MV-4-11 (cell line): ENCODE results near the gene OPN5.

Experiments used
- DNase-seq: peaks from one replicate; lab custom pipeline; 2025; lab: John Stamatoyannopoulos, UW

OPN5 gene

DNA sequence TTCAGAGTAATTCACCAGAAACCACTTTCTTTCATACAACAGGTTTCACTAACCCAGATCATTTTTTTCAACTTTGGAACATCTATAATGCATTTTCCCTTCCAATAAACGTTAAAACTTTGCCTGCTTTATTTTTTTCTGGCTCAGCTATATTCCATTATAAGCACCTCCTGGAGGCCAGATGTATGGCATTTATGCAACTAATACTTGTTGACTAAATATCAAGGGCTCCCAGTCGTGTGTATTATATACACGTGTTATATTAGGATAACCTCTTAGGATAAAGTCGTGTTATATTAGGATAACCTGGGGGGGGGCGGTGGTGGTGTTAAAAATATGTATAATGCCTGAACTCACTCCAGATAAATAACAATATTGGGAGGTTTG is 6.7 kb downstream of the OPN5 start:
- DNase-seq, result no peak

DNA sequence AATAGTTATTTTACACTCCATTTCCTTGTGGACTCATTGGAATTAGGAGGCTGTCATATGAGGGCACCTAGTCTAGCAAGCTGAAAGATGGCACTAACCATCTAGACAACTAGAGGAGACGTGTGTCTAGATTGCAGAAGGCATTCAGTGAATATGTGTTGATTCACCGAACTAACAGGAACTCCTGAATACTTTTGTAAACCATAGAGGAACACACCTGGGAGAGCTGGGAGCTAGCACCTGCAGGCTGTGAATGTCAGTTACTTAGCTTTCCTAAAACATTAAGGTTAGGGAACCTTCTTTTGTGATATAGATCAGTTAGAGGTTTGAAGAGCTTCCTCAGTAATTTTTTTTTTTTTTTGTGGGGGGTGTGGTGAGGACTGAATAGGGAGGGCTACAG is 7.7 kb downstream of the OPN5 start:
- no peak for DNase-seq

DNA sequence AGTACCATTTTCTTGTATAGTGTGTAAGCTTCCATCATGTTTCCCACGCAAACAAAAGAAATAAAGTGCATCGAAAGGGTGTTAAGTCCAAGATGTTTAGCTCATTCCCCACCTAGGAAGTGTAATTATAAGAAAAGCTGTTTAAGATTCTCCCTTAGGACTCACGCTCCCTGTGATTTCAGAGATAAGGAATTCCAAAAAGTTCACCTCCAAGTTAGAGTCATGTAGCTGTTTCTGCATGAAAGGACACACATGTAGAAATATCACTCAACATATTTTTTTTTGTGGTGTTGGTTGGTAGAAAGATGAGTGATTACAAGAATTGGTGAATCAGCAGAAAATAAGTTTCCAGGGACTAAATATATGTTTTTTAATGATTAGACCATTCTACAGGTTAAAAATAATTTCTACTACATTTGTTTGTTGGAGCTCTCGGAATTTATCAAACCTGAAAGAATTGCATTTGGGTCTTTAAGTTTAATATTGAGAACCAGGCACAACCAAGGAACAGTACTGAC is 10.4 kb downstream of the OPN5 start:
- DNase-seq, result no peak

DNA sequence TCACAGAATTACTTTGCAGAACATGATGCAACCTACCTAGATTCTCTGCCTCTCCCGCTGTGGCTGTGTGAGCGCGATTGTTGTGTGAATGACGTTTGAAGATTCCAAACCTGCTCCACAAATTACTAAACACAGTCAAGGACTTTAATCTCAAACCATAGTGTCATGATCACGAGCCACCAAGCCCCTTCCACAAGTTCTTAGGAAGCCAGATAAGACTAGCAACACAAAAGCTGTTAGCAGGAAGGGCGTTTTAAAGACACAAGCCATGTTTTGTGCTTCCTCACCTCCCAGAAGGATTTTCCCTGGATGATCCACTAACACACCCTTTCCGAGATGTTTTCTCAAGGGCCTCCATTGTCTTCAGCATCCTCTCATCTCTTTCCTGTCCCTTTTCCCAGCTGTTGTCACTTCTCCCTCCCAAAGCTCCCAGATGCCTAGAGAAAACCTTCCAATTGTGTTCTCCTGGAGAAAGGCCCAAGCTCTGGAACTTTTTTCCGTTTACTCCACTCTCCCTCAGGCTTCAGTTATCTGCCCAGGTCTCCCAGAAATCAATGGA is 12.8 kb downstream of the OPN5 start:
- DNase-seq, result no peak

DNA sequence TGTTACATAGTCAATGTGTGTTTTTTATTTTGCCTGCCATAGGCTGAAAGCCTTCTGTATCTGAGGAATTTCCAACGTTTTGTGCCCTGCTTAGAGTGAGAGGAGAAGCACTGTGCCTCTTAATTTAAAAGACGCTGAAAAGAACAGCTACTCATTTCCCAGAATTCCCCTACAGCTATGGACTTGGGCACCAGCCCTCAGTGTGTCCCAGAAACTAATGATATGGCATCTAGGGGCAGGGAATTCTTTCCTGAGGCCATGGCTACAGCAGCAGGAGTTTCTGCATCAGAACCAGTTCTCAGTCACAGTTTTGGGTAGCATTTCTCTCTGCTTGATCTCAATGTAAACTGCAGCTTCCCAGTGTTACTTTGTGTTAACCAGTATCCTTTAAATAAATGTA is 20.2 kb downstream of the OPN5 start:
- DNase-seq, result no peak

DNA sequence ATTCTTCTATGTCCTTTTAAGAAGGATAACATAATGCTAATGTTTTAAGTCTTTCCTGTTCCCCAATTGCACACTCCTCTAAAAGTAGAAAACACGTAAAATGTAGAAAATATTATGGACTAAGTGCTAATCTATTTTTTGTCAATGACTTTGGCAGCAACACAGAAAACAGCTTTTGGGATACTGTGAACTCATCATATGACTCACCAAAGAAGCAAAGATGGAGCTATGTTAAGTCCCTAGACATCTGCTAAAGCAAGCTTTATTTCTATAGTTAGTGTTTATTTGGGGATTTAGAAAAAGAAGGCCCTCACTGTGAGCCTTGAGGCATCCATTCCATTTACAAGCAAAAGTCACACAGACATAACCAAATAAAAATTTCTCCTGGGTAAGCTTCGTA is 23.0 kb downstream of the OPN5 start:
- no peak for DNase-seq

DNA sequence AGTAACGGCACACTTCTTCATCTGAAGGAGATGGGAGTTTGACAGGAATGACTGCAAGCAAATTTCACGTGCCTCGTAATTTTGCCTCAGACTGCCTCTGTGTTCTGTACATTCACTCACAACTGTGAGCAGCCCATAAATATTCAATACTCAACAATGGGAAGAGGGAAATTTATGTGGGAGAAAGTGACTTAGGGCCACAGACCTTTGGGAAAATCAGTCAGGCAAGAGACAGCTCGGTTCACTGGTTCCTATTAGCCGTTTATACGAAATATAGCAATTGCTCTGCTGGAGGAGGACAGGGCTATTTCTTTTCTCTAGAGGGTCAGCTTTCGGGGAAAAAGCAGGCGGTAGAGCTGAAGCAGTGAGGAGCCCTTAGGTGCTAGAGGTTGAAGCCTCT is 28.0 kb downstream of the OPN5 start:
- DNase-seq, result no peak

DNA sequence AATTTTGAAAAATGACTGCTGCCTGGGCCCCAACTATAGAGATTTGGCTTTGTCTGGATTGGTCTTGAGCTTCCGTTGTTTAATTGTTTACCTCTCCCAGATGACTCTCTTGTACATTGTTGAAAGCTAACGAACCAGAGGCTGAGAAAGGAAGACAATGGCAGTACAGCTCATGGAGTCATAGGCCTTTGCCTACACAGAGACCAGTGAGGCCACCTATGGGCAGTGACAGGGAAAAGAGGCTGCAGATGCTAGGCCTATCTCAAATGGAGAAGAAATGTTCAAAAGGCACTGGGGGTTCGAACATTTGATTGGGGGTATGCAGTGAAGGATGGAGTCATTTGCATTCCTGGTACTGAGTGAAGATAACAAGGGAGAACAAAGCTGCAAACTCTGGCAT is 29.1 kb downstream of the OPN5 start:
- DNase-seq, result no peak

DNA sequence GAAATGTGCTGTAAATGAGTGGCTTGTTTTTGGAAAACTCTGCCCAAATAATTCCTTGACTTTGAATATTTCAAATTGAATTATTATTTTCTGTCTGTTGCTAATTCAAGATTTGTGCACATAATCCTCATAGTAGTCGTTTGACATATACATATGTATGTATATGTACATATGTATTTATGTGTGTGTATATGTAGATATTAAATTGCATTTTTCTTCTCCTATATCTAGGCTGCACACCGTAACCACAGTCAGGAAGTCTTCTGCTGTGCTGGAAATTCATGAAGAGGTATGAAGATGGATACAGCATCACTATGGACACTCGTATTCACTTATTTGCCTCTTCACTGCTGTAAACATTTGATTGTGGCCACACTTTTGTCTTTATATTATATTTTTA is 29.6 kb downstream of the OPN5 start:
- no peak for DNase-seq

DNA sequence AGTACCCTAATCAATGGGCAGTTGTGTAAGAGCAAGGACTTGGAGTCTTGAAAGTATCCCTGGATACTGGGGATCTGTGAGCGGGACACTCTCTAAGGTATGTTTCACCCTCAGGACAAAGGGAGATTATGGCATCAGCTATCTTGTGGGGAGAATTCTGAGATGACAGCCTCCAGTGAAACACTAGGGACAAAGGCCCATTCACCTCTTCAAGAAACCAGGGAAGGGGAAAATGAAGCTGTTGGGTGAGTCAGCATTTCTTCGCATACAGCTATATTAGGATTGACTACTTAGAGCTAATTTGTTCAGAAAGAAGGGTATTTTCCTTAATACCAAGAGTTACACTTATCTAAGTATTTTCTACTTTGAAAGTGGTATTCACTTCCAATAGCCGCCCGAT is 35.9 kb downstream of the OPN5 start:
- DNase-seq, result no peak

DNA sequence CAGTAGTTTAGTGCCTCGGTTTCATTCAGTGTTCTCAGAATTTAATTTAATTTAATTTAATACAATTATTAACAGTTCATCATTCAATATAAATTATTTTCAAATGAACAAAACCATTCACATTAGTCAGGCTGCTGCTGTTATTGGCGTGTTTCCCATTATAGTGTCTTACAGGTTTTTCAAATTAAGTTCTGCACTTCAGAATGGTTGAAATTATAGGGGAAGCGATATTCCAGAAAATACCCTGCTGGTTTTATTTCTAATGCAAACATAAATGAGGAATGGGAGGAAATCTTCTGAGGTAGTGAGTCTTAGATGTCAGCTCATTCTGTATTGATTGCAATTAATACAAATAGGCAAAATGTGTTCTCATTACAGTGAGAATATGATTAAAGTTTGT is 37.6 kb downstream of the OPN5 start:
- no peak for DNase-seq

DNA sequence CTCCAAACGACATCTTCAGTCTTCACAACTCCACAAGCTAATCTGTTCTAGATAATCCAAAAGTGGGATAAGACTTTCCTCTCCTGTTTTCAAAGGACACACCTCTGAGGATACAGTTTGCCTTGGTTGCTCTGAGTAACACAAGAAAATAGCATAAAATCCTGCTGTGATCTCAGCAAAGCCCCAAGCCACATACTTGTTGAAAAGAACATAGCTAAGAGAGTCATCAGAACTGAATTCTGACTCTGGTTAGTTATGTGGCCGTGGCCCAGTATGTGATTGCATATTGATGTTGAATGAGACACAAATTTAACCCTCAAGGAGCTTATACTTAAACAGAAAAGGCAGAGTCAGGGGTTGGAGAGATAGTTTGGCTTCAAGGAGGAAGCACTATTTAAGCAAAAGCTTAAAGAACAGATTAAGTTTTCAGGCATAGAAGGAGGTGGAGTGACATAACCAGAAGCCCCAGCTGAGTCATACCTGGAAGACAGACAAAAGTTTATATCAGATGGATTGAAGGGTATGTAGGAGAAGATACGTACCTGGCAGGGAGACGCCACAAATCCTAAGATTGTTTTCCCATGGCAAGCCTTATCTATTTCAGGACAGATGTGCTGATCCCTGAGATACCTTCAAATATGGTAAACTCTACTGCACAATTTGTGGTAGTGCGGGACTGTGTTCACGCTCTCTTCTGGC is 41.2 kb downstream of the OPN5 start:
- DNase-seq, result no peak

DNA sequence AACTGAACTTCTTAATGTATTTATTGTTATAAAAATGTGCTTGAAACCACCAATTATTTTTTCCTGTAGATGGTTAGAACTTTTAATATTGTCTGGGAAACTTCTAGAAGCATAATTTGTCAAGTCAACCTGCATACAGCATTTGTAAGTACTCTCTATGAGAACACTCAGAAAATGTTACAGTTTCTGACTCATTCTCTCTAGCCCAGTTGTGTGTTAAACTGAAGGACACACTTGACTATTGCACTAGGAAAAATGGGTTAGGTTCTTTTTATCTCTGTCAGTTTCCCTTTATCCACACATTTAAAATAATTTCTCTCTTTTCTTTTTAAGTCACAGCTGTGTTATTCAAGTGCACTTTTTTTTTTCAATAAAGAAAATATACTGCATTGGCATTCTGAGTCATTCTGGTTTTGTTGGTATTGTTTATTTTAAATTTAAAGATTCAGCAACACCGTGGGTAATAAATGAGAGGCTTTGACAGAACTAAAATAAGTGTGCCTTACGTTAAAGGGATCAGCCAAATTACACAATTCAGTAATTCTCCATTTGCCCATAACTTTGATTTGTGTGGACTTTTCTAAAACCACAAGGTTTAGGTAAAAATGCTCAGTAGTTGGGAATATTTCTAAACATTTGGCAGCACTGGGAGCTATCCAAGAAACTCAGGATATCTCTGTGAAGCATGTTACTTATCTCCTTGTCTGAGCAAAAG is 50.7 kb downstream of the OPN5 start:
- no peak for DNase-seq

DNA sequence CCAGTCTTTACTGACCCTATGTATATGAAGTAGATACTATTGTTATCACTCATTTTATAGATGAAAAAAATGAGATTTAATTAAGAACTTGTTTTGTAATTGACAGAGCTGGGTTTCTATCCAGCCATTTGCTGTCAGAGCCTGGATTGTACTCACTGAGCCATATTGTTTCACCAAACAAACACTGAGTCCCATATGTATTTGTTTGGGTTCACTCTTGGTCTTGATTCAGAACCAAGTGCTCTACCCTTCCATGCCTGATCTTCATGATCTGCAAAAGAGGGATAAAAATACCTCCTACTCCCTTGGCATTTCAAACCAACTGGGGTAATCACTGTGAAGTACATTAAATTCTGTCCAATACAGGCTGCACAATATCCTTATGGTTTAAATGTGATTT is 52.4 kb downstream of the OPN5 start:
- DNase-seq, result no peak

DNA sequence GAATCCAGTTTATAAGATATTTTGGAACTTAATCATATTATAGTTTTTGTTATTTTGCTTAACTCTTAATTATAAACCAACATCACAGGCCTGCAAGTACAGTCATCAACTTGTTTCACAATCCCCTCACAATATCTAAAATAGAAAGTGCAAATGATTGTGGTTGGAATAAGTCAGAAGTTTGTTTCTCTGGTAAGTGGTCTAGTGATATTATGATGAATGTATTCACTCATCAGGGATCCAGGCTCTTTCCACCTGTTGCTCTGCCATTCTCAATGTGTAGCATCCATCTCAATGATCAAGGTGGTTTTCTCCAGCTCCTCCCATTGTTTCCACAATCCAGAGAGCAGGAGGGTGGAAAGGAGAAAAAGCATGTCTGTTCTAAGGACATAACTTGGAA is 54.2 kb downstream of the OPN5 start:
- no peak for DNase-seq

DNA sequence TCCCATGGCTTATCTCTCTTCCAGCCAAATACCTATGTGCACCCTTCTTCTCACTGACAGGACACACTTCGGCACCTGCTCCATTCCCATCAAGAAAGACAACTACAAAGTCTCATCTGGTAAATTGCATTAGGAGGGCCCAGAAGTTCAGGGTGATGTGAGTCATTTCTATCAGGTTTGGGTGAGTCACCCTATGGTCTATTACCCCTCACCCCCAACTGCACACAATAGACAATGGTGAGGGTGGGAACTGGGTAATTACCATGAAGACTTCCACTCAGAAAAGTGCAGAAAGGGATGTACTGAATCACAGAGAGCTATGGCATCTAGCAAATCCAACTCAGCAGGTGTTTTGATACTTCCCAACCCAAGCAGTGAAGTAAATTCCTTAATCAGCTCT is 54.8 kb downstream of the OPN5 start:
- DNase-seq, result no peak

DNA sequence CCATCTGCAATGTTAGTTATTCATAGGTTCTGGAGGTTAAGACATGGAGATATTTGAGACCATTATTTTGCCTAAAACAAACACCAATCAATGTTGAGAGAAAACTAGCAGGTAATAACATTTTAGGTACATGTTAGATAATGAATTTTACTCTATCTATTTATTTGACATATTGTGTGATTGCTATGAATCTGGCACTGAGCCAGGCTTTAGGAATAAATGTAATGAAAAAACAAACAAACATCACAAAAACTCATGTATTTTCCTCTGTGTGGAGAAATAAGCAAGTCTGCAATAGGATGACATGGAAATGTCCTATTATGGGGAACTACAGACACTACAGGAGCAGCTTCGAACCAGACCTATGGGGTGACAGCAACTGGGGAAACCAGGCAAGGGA is 57.8 kb downstream of the OPN5 start:
- DNase-seq, result no peak

DNA sequence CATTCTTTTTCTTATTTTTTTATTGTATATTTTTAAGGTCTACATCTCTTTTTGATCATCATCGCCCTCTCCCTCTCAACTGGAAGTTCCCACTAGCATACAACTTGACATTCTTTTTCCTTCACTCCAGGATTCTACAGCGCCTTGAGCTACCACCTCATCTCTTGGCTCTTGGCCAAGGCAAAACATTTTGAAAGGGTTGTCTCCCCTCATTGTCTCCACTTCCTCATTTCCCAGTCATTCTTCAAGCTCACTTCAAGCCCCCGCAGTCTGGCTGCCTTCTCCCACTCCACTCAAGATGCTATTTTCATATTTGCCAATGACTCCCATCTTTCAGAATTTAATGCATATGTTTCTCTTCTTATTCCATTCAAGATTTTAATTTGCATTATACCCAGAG is 63.0 kb downstream of the OPN5 start:
- DNase-seq, result no peak

DNA sequence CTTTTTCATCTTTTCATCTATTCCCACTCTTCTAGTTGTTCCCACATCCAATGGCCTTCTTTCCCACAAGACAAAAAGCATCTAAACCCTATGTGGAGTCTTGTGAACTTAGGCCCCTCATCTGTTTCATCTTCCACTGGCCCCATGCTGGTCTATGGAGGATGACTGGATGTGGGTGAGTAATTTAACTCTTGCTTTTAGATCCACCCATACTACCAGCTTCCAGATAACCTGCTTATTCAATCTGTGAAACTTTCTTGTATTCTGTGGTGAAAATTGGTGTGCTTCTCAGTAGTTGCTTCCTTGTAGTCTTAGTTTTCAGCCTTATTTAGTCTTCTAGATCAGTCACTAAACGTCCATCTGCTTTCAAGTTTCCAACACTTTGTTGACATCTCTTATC is 64.9 kb downstream of the OPN5 start:
- no peak for DNase-seq

DNA sequence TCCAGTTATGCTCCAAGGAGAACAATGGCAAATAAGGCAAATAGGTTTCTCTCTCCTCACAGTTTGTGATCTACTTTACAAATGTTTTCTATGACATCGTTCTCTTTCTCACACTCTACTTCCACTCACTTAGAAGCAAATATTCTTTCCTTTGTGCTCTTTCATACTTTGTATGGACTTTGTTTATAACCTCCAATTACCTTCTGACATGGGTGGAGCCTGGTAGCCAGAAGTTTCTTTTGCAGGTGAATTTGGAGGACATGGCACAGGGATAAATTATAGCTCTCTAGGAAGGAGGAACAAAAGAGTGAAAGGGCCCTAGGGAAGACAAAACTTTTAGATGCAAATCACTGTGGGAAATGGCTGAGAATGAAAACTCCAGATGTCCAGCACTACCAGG is 69.3 kb downstream of the OPN5 start:
- DNase-seq, result no peak

DNA sequence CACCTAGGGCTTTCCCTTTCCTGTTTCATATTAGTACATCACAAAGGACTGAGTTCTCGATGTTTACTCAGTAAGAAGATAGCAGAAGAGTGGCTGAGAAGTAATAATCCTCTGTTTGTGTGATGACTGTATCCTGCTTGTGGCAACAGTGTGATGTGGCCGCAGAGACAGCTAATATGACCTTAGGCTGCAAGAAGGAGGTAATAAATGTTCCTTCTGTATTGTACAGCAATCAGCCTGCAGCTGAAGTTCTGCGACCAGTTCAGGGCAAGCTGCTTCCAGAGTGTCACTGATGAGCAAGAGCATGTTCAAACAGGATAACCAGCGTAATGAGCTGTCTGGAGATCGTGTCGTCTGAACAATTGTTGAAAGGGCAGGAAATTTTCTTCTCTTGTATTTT is 70.9 kb downstream of the OPN5 start:
- DNase-seq, result no peak

DNA sequence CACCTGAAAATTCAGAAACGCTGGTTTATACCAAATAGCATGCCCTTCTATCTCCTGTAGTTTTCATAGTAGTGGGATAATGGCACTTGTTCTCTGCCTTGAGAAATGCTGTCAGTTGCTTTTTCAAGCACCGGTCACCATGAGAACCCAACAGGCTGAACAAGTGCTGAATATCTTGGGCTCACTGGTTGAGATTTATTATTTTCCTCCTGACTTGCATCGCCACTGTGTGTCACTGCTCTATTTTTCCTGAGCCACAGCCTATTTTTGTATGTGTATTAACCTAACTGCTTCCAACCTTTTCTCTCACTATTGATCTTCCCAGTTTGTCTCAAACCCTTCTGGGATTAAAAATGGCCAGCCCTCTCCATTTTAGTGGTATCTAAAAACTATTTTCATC is 71.9 kb downstream of the OPN5 start:
- DNase-seq, result no peak

DNA sequence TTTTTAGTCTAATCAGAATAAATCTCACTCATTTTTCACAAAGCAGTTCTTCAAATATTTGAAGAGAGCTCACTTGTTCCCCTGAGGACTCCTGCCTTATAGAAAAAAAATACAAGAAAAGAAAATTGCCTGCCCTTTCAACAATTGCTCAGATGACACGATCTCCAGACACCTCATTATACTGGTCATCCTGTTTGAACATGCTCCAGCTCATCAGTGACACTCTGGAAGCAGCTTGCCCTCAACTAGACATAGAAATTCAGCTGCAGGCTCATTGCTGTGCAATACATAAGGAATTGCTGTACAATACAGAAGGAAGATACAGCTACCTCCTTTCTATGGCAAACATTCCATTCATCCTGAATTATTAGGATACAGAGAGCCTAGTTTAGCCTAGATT is 73.1 kb downstream of the OPN5 start:
- DNase-seq, result no peak

DNA sequence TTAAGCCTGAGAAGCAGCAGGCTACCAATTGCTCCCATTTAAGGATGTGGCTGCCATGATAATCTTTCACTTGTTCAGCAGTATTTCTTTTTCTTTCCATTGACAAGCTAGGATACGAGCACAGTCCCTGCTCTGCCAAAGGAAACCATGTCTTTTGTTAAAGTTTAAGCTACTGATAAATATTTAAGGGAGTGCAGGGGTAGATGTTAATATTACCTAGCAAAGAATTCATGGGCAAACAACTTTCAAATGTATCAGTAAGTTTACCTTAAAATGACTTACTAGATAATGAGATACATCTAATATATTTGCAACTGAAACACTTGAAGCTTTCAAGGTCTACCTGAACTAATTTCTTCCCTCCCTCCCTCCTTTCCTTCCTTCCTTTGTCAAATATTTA is 77.3 kb downstream of the OPN5 start:
- no peak for DNase-seq
